Right forelimb (tissue), 1 donor: ENCODE data around the gene DNAJC10.
"Not testable (repeated sequence)": the region's sequence is repeated elsewhere in the genome, so short reads cannot be mapped to it uniquely, and the experiment has no call there.

Source experiments
- DNase-seq: peaks from one replicate; pipeline ENCODE4 v3.0.0-alpha.2; 2018

DNAJC10 gene

DNA sequence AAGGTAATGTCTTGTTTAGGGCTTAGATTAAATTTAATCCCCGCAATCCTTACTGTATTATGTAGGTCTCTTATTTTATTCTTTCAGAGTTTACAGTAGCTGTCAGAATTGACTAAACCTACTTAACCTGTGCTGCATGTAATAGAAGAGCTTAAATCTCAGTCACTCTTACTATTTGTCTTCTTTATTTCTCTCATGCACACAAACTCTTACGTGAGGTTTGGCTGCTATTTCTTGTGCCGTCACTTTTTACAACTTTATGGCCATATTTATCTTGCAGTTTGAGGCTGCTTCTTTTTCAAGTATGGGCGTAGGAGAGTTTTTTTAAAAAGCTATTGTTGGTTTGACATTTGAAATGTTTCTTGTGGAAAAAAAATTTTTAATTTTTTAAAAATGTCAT is 12.0 kb downstream of the DNAJC10 start:
- no peak for DNase-seq

DNA sequence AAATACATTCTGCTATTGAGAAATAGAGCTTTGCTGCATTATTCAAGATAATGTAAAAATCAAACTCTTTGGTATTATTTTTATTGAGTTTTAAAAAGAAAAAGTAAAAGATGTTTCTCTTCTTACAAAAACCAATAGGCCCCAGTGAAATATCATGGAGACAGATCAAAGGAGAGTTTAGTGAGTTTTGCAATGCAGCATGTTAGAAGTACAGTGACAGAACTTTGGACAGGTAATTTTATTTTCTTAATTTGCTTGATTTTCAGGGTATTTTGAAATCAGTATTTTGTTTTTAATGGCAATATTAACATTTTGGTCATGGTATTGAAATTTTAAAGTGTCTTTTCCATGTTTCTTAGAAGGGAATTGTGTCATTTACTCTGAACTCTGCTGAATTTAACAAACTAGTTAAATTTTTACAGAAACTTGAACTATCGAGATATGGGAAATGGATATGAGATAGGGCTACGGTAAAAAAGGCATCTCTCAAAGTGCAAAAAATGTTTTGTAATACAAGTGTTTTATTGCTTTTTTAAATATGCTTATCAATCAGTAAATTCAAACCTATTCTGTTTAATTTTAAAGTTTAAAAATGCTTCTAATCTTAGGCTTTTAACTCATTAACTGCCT is 13.8 kb downstream of the DNAJC10 start:
- DNase-seq: no peak

DNA sequence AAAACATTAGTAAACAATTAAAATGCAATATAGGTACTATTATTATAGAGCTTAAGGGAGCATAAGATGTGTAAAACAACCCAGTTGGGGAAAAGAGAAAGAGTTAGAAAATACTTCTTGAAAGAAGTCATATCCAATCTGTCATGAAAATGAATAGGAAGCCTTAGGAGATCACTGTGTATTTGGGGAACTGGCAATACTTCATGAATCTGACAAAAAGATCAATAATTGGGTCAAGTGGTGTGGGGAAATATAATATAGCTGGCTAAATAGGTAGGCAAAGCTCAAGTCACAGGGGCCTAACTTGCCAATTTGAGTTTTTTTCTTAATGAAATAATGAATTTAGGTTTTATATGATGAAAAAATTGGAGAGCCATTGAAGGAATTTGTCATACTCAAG is 14.4 kb downstream of the DNAJC10 start:
- no peak for DNase-seq

DNA sequence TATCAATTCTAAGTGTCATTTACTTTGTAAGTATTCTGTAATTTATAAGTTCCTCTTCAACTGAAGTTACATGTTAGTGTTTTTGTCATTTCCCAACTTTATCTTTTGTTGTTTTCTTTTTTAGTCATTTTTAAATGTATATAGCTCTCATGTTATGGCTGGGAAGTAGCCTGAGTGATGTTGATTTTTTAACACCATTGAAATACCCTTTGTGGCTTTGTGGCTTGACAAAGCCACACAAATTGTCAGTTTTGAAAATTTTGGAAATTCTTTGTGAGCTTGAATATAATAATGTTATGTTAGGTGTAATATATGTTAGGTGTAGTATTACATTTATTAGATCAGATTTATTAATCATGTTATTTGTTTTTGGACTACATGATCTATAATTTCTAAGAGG is 16.7 kb downstream of the DNAJC10 start:
- no peak for DNase-seq

DNA sequence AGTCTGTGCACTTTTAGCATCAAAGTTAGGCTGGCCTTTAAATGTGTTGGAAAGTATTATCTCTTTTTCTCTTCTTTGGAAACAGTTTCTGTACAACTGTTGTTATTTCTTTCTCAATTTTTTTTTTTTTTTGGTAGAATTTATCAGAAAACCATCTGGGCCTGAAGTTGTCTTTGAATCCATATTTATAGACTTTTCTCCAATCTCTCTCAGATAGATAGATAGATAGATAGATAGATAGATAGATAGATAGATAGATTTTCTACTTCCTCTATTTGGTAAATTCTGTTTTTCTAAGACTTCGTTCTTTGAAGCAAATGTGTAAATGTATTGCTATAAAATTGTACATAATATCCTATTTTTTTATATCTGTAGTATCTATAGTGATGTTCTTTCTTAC is 17.5 kb downstream of the DNAJC10 start:
- no peak for DNase-seq

DNA sequence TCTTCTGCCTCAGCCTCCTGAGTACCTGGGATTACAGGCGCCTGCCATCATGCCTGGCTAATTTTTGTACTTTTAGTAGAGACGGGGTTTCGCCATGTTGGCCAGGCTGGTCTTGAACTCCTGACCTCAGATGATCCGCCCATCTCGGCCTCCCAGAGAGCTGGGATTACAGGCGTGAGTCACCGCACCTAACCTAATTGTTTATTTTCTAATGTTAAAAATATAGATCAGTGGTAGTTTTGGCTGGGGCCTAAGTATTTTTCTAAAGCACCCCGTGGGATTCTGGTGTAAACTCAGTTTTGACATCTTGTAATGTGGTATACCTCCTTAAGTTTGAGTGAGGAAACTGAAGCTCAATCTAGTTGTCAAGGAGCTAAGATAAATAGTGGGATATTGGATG is 20.8 kb downstream of the DNAJC10 start:
- not testable (repeated sequence) for DNase-seq

DNA sequence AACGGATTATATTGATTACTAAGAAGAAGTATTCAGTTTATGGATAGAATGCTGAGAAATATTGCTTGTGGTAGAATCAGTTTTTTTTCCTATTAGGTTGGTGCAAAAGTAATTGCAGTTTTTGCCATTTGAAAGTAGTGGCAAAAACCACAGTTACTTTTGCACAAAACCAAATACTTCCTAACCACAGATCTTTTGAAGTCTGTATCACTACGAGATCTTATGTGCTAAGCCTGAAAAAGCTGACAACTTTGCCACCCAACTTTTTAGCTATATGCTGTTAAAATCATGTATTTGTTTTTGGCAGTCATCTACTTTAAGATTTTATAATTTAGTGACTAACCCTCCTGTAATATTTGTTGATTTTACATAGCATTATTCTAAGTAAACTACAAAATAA is 24.6 kb downstream of the DNAJC10 start:
- no peak for DNase-seq

DNA sequence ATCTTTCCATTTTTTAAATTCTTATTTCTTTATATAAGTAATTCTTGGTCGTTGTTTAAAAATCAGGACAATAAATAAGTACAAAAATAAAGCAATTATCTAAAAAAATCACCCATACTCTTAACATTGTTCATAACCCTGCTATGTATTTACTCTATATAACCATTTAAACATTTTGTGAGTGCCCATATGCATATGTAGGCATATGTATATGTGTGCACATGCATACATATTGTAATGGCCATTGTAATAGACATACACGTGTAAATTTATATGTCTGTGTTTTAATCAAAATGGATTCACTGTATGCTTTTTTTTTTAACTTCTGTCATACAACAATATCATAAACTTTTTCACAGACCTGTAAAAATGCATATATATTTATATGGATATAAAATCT is 25.6 kb downstream of the DNAJC10 start:
- no peak for DNase-seq

DNA sequence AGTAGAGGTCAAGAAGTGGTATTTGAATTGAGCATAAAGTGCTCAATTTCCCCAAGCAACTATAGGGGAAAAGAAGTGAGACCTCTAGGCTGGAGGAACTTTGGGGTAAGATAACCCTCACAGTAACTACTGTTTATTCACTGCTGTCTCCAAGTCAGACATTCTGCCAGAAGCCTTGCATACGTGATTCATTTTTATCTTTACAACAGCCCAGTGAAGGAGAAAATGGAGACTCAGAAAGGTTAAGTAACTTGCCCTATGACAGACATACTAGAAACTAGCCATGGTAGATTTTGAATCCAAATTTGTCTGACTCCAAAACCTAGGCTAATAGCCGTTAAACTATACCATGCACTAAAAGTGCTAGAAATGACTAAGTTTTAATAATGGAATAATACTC is 28.4 kb downstream of the DNAJC10 start:
- DNase-seq: no peak

DNA sequence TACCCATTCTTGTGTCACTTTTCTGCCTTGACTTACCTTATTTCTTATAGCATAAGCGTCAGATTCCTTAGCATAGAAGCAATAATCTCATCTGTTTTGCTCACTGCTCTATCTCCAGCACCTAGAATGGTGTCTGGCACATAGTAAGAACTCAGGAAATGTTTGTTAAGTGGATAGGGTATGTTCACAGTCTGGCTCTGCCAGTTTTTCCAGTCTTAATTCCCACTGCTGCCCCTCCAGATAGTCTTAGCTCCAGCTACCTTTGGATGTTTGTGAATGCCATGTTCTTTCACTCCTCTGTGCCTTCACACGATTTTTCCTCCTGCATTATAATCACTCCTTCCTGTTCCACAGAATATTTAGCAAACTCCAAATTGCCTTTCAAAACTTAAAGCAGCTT is 29.0 kb downstream of the DNAJC10 start:
- DNase-seq: no peak

DNA sequence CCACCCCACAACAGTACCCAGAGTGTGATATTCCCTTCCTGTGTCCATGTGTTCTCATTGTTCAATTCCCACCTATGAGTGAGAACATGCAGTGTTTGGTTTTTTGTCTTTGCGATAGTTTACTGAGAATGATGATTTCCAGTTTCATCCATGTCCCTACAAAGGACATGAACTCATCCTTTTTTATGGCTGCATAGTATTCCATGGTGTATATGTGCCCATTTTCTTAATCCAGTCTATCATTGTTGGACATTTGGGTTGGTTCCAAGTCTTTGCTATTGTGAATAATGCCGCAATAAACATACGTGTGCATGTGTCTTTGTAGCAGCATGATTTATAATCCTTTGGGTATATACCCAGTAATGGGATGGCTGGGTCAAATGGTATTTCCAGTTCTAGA is 29.8 kb downstream of the DNAJC10 start:
- not testable (repeated sequence) for DNase-seq

DNA sequence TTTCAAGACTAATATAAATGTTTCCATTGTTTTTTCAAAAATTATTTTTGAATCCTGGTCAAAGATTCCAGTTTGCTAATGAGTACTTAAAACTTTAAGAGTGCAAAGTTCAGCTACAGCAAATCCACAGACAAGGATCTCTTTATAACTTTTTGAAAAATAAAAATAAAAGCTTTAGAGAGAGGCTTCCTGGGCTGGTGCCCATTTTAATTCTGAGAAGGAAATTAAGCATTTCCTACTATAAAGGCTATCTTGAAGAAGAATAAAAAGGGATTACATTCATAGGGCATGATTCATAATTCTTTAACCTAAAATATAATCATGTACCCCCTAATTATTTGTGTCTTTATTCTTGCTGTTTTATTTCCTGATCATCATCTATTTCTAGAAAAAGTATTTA is 38.2 kb downstream of the DNAJC10 start:
- DNase-seq: no peak

DNA sequence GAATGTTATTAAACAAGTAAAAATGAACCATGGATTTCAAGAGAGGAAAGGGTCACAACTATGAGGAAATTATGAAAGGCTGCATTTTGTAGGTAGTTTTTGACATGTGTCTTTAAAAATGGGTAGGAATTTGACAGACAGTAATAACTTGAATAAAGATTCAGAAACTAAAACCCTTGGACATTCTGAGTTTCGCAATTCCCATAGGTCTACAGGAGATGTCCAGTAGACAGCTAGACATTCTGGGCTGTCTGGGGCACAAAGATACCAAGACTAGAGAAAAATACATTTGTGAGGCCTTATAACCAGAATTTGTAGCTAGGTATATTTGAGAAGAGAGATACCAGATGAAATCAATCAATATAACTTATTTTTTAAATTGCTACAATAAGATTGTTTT is 42.3 kb downstream of the DNAJC10 start:
- no peak for DNase-seq

DNA sequence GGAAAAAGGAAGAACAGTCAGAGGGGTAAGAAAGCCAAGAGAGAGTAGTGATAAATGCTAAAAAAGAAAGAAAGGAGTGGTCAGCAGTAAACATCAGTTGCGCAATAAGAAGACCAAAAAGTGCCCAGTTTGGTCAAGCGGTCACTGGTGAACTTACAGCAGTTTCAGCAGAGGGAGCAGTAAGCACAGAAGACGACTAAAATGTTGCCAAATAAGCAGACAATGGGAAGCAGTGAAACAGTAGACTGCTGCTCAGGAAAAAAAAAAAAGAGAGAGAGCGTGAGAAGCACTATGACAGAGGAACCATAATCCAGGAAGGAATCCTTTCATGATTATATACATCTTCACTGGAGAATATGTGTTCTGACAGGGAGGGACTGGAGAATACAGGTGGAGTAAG is 45.8 kb downstream of the DNAJC10 start:
- no peak for DNase-seq

DNA sequence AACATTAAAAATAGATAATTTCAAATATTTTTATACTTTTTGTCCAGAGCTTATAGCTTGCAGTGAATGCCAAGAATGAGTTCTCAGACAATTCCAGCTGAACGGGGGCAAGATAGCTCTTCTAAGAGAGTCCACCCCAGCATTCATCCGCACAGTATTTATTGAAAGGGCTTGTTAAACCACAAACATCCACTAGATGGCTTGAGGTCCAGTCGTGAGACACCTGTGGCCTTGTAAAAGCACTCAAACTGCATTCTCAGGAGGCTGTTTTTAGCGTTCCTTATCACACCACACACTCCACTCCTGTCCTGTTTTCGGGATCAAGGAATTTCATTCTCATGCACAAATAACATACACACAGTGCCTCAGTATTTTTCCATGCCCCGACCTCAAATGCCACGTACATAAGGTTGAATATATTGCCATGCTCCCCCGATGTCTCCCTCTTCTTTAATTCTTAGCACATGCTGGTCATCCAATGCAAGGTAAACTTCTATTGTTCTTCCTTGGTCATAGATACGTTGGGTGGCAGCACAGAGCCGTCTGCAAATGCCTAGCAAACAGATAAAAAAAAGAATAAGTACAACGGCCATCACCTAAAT is 47.4 kb downstream of the DNAJC10 start:
- no peak for DNase-seq

DNA sequence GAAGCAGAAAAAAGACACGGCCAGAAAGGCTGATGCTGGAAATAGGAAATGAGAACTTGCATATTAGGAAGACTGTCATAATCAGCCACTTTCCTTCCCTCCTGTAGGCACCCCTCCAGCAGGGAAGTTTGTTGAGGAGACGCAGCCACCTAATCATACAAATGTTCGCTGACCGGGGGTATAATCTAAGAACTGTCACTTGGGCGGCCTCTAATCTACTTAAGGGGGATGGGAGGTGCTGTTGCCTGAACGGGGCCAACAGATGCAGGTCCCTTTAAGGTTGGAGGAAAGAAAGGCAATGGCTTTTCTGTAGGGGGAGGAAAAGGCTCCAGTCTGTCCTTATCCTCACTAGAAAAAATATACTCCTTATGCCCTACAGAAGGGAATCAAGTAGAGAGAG is 50.6 kb downstream of the DNAJC10 start:
- DNase-seq: no peak

DNA sequence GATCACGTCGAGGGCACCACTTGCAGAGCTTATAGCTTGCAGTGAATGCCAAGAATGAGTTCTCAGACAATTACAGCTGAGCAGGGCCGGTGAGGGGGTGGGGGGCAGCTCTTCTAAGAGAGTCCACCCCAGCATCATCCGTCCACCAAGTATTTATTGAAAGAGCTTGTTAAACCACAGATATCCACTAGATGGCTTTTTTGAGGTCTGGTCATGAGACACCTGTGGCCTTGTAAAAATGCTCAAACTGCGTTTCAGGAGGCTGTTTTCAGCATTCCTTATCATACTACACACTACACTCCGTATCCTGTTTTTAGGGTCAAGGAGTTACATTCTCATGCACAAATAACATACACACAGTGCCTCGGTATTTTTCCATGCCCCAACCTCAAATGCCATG is 51.5 kb downstream of the DNAJC10 start:
- no peak for DNase-seq

DNA sequence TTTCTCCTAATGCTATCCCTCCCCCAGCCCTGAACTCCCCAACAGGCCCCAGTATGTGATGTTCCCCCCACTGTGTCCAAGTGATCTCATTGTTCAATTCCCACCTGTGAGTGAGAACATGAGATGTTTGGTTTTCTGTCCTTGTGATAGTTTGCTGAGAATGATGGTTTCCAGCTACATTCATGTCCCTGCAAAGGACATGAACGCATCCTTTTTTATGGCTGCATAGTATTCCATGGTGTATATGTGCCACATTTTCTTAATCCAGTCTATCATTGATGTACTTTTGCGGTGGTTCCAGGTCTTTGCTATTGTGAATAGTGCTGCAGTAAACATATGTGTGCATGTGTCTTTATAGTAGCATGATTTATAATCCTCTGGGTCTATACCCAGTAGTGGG is 52.9 kb downstream of the DNAJC10 start:
- DNase-seq: not testable (repeated sequence)

DNA sequence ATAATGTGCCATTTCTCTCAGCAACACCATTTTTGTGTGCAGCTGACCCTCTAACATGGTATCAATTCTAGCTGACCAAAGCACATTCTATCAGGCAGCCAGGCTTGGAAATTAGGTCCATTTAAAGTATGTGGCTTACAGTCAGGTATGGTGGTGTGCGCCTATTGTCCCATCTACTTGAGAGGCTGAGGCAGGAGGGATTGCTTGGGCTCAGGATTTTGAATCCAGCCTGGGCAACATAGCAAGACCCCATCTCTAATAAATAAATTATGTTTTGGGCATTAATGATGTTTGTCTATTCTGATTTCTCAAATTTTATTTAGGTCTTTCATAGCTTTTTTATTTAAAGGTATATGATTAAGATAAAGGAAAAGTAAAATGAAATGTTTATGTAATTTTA is 63.3 kb downstream of the DNAJC10 start:
- no peak for DNase-seq

DNA sequence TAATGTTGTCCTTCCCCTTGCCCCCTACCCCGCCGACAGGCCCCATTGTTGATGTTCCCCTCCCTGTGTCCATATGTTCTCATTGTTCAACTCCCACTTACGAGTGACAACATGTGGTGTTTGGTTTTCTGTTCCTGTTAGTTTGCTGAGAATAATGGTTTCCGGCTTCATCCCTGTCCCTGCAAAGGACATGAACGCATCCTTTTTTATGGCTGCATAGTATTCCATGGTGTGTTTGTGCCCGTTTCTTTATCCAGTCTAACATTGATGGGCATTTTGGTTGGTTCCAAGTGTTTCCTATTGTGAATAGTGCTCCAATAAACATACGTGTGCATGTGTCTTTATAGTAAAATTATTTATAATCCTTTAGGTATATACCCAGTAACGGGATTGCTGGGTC is 65.0 kb downstream of the DNAJC10 start:
- not testable (repeated sequence) for DNase-seq

DNA sequence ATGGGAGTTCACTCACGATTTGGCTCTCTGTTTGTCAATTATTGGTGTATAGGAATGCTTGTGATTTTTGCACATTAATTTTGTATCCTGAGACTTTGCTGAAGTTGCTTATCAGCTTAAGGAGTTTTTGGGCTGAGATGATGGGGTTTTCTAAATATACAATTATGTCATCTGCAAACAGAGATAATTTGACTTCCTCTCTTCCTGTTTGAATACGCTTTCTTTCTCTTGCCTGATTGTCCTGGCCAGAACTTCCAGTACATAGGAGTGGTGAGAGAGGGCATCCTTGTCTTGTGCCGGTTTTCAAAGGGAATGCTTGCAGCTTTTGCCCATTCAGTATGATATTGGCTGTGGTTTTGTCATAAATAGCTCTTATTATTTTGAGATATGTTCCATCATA is 66.6 kb downstream of the DNAJC10 start:
- DNase-seq: not testable (repeated sequence)

DNA sequence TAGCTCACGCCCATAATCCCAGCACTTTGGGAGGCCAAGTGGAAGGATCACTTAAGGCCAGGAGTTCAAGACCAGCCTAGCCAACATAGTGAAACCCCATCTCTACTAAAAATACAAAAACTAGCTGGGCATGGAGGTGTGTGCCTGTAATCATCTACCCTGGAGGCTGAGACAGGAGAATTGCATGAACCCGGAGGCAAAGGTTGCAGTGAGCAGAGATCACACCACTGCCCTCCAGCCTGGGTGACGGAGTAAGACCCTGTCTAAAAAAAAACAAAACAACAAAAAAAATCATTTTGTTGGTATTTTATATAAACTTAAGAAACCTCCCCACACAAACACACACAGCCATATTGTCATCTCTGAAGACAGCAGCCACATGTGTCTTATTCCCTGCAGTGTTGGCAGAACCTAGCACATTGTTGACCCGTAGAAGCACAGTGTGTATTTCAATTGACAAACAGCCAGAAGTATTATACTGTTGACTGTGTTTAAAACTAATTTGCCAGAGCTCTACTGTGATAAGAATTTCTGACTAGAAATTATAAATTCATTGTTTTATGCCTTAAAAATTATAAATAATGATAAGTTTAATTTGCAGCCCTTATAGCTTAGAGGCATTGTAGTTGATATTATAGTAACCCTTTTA is 68.1 kb downstream of the DNAJC10 start:
- DNase-seq: no peak

DNA sequence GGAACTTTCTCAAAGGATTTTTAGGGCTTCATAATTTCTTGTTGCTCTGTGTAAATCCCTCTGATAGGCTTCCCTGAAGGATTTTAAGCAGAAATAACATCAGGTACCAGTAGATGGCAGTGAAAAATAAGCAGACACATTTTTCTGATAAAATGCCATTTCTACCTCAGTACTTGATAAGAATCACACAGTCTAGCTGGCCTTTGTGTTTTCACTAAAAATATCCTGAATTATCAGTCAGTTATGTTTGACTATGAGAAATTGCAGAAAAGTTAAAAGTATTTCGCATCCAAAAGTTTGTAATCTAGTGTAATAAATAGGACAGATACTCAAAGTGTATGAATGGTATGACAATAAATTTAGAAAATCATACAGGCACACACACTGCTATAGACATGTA is 68.7 kb downstream of the DNAJC10 start:
- DNase-seq: no peak

DNA sequence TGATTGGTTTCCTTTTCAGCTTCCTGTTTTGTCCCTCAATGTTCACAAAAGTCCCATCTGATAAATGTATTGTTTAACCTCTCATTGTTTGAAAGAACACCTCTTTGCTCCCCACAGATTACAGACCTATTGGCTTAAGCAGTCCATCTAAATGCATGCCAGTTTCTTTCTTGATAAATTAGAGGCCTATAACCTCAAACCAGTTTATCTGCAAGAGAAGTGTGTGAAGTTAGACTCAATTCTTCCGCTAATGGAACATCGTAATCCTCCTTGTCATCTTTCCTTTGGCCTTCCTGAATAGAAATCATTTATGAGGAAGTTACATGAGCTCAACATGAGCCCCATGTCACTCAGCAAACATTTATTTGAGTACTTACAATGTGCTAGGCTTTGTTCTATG is 76.4 kb downstream of the DNAJC10 start:
- no peak for DNase-seq

DNA sequence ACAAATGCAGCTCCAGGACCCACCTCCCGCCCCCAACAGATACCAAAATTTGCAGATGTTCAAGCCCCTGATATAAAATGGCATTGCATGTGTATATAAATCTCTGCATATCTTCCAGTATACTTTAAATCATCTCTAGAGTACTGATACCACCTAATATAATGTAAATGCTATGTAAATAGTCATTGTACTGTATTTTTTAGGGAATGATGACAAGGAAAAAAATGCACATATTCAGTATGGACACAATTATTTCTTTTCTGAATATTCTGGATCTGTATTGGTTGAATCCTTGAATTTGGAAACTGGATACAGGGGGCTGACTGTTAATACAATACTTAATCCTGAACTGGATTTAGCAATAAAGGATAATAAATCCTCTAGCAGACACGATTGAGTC is 82.7 kb downstream of the DNAJC10 start:
- no peak for DNase-seq
